Body of pancreas (tissue), 4 donors: ENCODE measurements around the gene FAM3A.

ENCODE experiments used
- POLR2A ChIP-seq, 3 donors: fragments of 450-650 bp; IDR thresholded peaks; one replicate each; pipeline ENCODE4 v1.6.1; 2016; ENCODE audit warnings: antibody characterized with exemption in 3 of 3, mild to moderate bottlenecking in 2 of 3
- TF ChIP-seq, protein P1 (sequence below), 7 experiments: fragments of 450-650 bp in 4 of 7; fragments of 200-600 bp in 3 of 7; sonication (generic) in 3 of 7; IDR thresholded peaks; one replicate each; pipeline ENCODE4 v1.5.1; 2016 to 2019; ENCODE audit warnings: antibody characterized with exemption in 7 of 7

DNA sequence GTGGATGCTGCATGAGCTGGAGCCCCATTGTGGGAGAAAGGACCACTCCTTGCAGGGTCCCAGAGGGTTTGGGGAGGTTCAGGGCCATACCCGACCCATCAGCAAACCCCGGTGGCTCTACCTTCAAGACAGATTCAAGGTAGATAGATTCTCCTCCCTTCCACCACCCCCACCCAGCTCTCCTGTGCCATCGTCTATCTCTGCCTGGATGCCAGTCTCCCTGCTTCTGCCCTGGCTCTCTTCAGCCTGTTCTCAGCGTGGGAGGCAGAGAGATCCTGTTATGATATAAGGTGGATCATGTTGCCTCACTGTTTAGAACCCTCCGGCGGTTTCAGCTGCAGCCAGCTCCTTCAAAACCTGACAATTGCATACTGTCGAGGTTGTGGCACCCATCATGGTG is 42.3 kb downstream of the FAM3A start:
- TF ChIP-seq, protein P1, sequence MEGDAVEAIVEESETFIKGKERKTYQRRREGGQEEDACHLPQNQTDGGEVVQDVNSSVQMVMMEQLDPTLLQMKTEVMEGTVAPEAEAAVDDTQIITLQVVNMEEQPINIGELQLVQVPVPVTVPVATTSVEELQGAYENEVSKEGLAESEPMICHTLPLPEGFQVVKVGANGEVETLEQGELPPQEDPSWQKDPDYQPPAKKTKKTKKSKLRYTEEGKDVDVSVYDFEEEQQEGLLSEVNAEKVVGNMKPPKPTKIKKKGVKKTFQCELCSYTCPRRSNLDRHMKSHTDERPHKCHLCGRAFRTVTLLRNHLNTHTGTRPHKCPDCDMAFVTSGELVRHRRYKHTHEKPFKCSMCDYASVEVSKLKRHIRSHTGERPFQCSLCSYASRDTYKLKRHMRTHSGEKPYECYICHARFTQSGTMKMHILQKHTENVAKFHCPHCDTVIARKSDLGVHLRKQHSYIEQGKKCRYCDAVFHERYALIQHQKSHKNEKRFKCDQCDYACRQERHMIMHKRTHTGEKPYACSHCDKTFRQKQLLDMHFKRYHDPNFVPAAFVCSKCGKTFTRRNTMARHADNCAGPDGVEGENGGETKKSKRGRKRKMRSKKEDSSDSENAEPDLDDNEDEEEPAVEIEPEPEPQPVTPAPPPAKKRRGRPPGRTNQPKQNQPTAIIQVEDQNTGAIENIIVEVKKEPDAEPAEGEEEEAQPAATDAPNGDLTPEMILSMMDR (IDR thresholded peaks at IDR 0.05): no peak
- no peak for TF ChIP-seq POLR2A (IDR thresholded peaks at IDR 0.05)
